ENCODE measurements around the gene RASL10B. TPM values are rescaled to one million over a fixed set of nuclear protein-coding genes. Genes with fewer than 3 reads are reported as not detected.
A peak's percentile ranks its signal among the peaks of the same experiment; 100 is the strongest.

RASL10B gene
- total and polyA plus RNA-seq, 11 donors: 7.6 to 78.7 (median 12.2) TPM

GRCh38 chr17:35725058-35725457 is 6.4 kb upstream of the RASL10B start:
- intact Hi-C loops (cut with DNase I): no loop called here
- no peaks in the 10 kb centered on the region for H3K27me3 ChIP-seq
- no peak overlapping the region for H3K27ac ChIP-seq
- H3K9me3 ChIP-seq: no peaks in the 10 kb centered on the region
- ATAC-seq: no peak
- TF ChIP-seq POLR2A (IDR thresholded peaks at IDR 0.05) (no peak), CTCF (IDR thresholded peaks at IDR 0.05) (no peak)
- H3K36me3 ChIP-seq: peaks cover 0 to 74% (median 42%) of the 10 kb centered on the region in 9 donors
- H3K4me3 ChIP-seq: no peak overlapping the region
- peaks cover 0 to 22% (median 11%) of the 10 kb centered on the region in 12 donors for H3K4me1 ChIP-seq
- no peak for DNase-seq
- 92 to 95% (median 94%) methylated on average over 4 of the region's 4 CpGs for WGBS, 4 donors

GRCh38 chr17:35725802-35726126 is 5.7 kb upstream of the RASL10B start:
- peaks cover 0 to 27% (median 14%) of the 10 kb centered on the region in 12 donors for H3K4me1 ChIP-seq
- no peaks in the 10 kb centered on the region for H3K9me3 ChIP-seq
- ATAC-seq (no peak), DNase-seq (no peak)
- no peak overlapping the region for H3K4me3 ChIP-seq
- TF ChIP-seq CTCF (IDR thresholded peaks at IDR 0.05) (no peak), POLR2A (IDR thresholded peaks at IDR 0.05) (no peak)
- H3K27me3 ChIP-seq: no peaks in the 10 kb centered on the region
- peaks cover 0 to 71% (median 40%) of the 10 kb centered on the region in 9 donors for H3K36me3 ChIP-seq
- intact Hi-C loops (cut with DNase I): no loop called here
- WGBS, 4 donors: 71 to 83% (median 78%) methylated on average over 2 of the region's 2 CpGs
- peak overlapping the region in 1 of 12 donors; percentile 48 for H3K27ac ChIP-seq

- WGBS, 4 donors: 34 to 41% (median 39%) methylated on average over 6 of the region's 6 CpGs
- H3K4me1 ChIP-seq: peaks cover 0 to 32% (median 19%) of the 10 kb centered on the region in 12 donors
- H3K36me3 ChIP-seq: peaks cover 0 to 65% (median 40%) of the 10 kb centered on the region in 9 donors
- DNase-seq (peak in 4 of 5 donors; percentile 60 to 78 (median 70)), ATAC-seq (peak in 3 of 4 donors; percentile 23 to 34 (median 26))
- intact Hi-C loops (cut with DNase I): no loop called here
- TF ChIP-seq CTCF (IDR thresholded peaks at IDR 0.05) (no peak), POLR2A (IDR thresholded peaks at IDR 0.05) (no peak)
- no peaks in the 10 kb centered on the region for H3K9me3 ChIP-seq
- no peak overlapping the region for H3K4me3 ChIP-seq
- no peaks in the 10 kb centered on the region for H3K27me3 ChIP-seq
- H3K27ac ChIP-seq: peak overlapping the region in 4 of 12 donors; percentile 19 to 48 (median 31)
These were observed 5.1 kb upstream of the RASL10B start for GRCh38 chr17:35726127-35726952.

- Histone ChIP-seq H3K36me3 (peaks cover 0 to 59% (median 36%) of the 10 kb centered on the region in 9 donors), H3K27ac (peak overlapping the region in 3 of 12 donors; percentile 19 to 33 (median 29)), H3K4me1 (peaks cover 0 to 39% (median 21%) of the 10 kb centered on the region in 12 donors), H3K4me3 (no peak overlapping the region), H3K27me3 (no peaks in the 10 kb centered on the region), H3K9me3 (no peaks in the 10 kb centered on the region)
- WGBS, 4 donors: 63 to 69% (median 64%) methylated on average over 5 of the region's 5 CpGs
- DNase-seq (no peak), ATAC-seq (peak in 1 of 4 donors; percentile 14)
- no peak for TF ChIP-seq CTCF (IDR thresholded peaks at IDR 0.05)
- TF ChIP-seq POLR2A (IDR thresholded peaks at IDR 0.05): no peak
- intact Hi-C loops (cut with DNase I): no loop called here
These were observed 4.4 kb upstream of the RASL10B start for GRCh38 chr17:35726953-35727460.
